ENCODE results near the gene ODAD2. TPM values are rescaled to one million over a fixed set of nuclear protein-coding genes. Genes with fewer than 3 reads are reported as not detected.
A peak's percentile ranks its signal among the peaks of the same experiment; 100 is the strongest.

Gene ODAD2
- total and polyA plus RNA-seq, 11 donors = 0.21 to 1.5 (median 0.64) TPM; not detected in 6

GRCh38 chr10:27822301-27822700 lies 176.6 kb downstream of the ODAD2 start:
- H3K4me1 ChIP-seq = peaks cover 0 to 16% (median 2%) of the 10 kb centered on the region in 12 donors
- peaks cover 0 to 8% (median 0%) of the 10 kb centered on the region in 12 donors for H3K9me3 ChIP-seq
- no peaks in the 10 kb centered on the region for H3K36me3 ChIP-seq
- ATAC-seq (peak in 1 of 4 donors; percentile 40), DNase-seq (no peak)
- intact Hi-C loops (cut with DNase I) = no loop called here
- H3K27ac ChIP-seq = no peak overlapping the region
- H3K4me3 ChIP-seq = no peak overlapping the region
- no peaks in the 10 kb centered on the region for H3K27me3 ChIP-seq
- TF ChIP-seq POLR2A (IDR thresholded peaks at IDR 0.05) = no peak
- WGBS, 4 donors = 44 to 67% (median 63%) methylated on average over 4 of the region's 4 CpGs

DNA sequence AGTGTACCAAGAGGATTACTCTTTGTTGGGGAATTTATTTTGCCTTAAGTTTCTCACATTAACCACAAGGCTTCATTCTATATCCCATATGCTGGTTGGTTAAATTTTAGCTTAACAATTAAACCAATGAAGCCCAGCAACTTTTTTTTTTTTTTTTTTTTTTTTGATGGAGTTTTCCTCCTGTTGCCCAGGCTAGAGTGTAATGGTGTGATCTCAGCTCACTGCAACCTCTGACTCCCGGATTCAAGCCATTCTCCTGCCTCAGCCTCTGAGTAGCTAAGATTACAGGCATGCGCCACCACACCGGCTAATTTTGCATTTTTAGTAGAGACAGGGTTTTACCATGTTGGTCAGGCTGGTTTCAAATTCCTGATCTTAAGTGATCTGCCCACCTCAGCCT lies 178.2 kb downstream of the ODAD2 start:
- 26 to 74% (median 58%) methylated on average over 3 of the region's 3 CpGs for WGBS, 4 donors
- no peaks in the 10 kb centered on the region for H3K36me3 ChIP-seq
- no peaks in the 10 kb centered on the region for H3K27me3 ChIP-seq
- H3K9me3 ChIP-seq = peaks cover 0 to 8% (median 0%) of the 10 kb centered on the region in 12 donors
- TF ChIP-seq CTCF (IDR thresholded peaks at IDR 0.05) (no peak), POLR2A (IDR thresholded peaks at IDR 0.05) (no peak)
- ATAC-seq (no peak), DNase-seq (no peak)
- H3K4me1 ChIP-seq = peaks cover 0 to 16% (median 2%) of the 10 kb centered on the region in 12 donors
- no peak overlapping the region for H3K4me3 ChIP-seq
- intact Hi-C loops (cut with DNase I) = no loop called here
- H3K27ac ChIP-seq = peak overlapping the region in 9 of 12 donors; percentile 19 to 83 (median 61)

DNA sequence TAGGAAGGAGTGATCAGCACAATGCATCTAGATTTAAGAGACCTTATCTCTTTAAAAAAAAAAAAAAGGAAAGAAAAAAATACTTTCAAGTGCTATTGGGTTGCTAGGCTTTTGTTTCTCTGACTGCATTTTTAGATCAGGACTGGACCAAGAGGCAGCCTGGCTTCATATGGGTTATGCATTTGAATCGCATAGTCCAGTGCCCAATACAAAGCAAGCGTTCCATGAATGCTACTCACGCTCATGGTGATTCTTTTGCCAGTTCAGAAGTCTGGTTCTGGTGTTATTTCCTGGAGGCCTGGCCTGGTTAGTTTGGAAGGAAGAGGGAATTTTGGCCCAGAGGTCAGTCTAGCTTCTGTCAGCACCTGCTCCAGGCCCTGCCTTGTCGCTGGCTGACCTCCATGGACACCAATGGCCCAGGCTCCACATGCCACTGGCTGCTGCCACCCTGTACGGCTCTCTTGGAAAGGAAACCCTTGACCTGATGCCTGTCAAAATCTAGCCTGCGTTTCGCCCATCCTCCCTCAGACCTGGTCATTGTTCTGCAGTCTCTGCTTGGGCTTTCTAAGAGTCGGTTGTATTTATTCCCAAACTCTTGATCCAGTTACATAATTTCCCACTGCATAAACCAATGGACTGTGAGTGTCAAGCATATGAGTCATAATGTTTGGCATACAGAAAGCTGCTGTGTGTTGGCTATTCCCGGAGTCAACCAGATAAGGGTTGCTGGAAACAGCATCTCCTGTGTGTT lies 178.9 kb downstream of the ODAD2 start:
- WGBS, 4 donors = 44 to 59% (median 54%) methylated on average over 9 of the region's 9 CpGs
- Histone ChIP-seq H3K4me3 (peak overlapping the region in 1 of 12 donors; percentile 26), H3K27ac (peak overlapping the region in 11 of 12 donors; percentile 25 to 85 (median 61)), H3K36me3 (no peaks in the 10 kb centered on the region), H3K27me3 (no peaks in the 10 kb centered on the region), H3K9me3 (peaks cover 0 to 8% (median 0%) of the 10 kb centered on the region in 12 donors), H3K4me1 (peaks cover 0 to 16% (median 2%) of the 10 kb centered on the region in 12 donors)
- peak; percentile 94 to 99 (median 96) for ATAC-seq
- peak; percentile 59 to 81 (median 75) for DNase-seq
- intact Hi-C loops (cut with DNase I) = no loop called here
- no peak for TF ChIP-seq POLR2A (IDR thresholded peaks at IDR 0.05)
- TF ChIP-seq CTCF (IDR thresholded peaks at IDR 0.05) = no peak

GRCh38 chr10:27816320-27816719 lies 182.6 kb downstream of the ODAD2 start:
- 46 to 54% (median 49%) methylated on average over 1 of the region's 1 CpG for WGBS, 4 donors
- Histone ChIP-seq H3K27me3 (no peaks in the 10 kb centered on the region), H3K4me1 (peaks cover 0 to 14% (median 2%) of the 10 kb centered on the region in 12 donors), H3K36me3 (no peaks in the 10 kb centered on the region), H3K9me3 (no peaks in the 10 kb centered on the region), H3K27ac (no peak overlapping the region), H3K4me3 (no peak overlapping the region)
- no peak for TF ChIP-seq CTCF (IDR thresholded peaks at IDR 0.05)
- no peak for TF ChIP-seq POLR2A (IDR thresholded peaks at IDR 0.05)
- intact Hi-C loops (cut with DNase I) = no loop called here
- DNase-seq (no peak), ATAC-seq (no peak)

Measured in heart left ventricle (tissue), 16 donors.